Islet precursor cell (in vitro differentiated cells): Measurements from ENCODE around the gene ZPBP2.
"Not testable (repeated sequence)": the region's sequence is repeated elsewhere in the genome, so short reads cannot be mapped to it uniquely, and the experiment has no call there.

Experiments used
- DNase-seq: peaks from one replicate; pipeline ENCODE4 v3.0.0-alpha.2; 2018

The ZPBP2 gene, protein sequence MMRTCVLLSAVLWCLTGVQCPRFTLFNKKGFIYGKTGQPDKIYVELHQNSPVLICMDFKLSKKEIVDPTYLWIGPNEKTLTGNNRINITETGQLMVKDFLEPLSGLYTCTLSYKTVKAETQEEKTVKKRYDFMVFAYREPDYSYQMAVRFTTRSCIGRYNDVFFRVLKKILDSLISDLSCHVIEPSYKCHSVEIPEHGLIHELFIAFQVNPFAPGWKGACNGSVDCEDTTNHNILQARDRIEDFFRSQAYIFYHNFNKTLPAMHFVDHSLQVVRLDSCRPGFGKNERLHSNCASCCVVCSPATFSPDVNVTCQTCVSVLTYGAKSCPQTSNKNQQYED

GRCh38 chr17:39867880-39868553 lies at the start of gene ZPBP2:
TSS of gene ZPBP2 (plus strand) at chr17:39868202. CDS start at chr17:39868355, 153 bp downstream.
- no peak for DNase-seq

GRCh38 chr17:39818358-39819000 lies 49.5 kb upstream of the ZPBP2 start:
- no peak for DNase-seq

GRCh38 chr17:39820541-39820940 lies 47.5 kb upstream of the ZPBP2 start:
- no peak for DNase-seq

DNA sequence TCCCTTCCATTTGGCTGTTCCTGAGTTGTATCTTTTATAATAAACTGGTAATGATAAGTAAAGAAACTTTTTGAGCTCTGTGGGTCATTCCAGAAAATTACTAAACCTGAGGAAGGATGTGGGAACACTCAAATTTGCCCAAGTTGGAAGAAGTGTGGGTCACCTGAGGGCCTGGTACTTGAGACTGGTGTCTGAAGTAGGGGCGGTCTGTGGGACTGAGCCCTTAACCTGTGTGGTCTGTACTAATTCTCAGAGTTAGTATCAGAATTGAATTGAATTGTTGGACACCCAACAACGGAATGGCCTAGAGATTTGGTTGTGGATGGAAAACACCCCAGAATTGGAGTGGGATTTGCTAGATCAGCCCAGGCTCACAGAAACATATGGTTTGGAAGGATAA lies 47.0 kb upstream of the ZPBP2 start:
- no peak for DNase-seq

GRCh38 chr17:39822051-39822451 lies 46.0 kb upstream of the ZPBP2 start:
- DNase-seq = no peak

GRCh38 chr17:39823407-39824054 lies 44.5 kb upstream of the ZPBP2 start:
- no peak for DNase-seq

- DNase-seq = no peak
Observed at GRCh38 chr17:39826334-39826733, 41.7 kb upstream of the ZPBP2 start.

GRCh38 chr17:39828443-39828842 lies 39.6 kb upstream of the ZPBP2 start:
- no peak for DNase-seq

DNA sequence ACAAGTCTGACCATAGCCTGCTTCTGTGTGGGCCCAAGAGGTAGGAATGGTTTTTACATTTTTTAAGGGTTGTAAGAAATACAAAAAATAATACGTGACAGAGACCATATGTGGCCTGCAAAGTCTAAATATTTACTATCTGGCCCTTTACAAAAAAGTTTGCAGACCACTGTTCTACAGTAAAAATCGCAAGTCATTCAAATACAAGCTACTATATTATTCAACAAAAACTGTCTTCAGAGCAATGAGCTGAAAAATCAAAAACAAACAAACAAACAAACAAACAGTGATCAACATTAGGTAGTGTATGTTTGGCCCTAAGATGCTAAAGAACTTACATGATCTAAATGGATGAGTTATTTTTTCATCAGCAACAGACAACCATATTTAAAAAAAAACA lies 36.4 kb upstream of the ZPBP2 start:
- no peak for DNase-seq

GRCh38 chr17:39834017-39834416 lies 34.0 kb upstream of the ZPBP2 start:
- DNase-seq = no peak

- no peak for DNase-seq
Observed at GRCh38 chr17:39835038-39835786, 32.8 kb upstream of the ZPBP2 start.

DNA sequence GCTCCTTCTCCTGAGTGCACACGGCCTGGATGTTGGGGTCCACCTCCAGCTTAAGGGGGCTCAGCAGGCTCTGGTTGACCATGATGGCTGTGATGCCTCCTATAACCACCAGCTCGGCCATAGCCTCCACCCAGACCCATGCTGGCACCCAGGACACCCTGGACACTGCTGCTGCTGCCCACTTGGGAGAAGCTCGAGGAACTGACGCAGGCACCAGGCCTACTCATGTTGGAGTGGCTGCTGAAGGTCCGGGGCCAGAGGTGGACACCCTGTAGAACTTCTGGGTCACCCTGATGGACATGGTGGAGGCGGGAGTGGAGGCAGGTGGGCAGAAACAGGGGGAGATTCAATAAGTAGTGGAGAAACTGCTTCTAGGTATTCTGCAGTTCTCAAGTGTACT lies 31.9 kb upstream of the ZPBP2 start:
- no peak for DNase-seq

DNA sequence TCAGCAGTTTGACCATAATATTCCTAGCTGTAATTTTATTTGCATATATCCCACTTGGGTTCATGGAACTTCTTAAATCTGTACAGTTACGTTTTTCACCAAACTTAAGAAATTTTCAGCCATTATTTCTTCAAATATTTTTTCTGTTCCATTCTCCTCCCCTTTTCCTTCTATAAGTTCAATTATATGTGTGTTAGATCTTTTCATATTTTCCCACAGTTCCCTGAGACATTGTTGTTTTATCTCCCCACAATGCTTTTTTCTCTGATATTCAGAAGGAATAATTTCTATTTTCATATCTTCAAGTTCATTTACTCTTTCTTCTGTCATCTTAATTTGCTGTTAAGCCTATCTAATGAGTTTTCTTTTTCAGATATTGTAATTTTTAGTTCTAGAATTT lies 29.9 kb upstream of the ZPBP2 start:
- no peak for DNase-seq

GRCh38 chr17:39838784-39839183 lies 29.2 kb upstream of the ZPBP2 start:
- no peak for DNase-seq

DNA sequence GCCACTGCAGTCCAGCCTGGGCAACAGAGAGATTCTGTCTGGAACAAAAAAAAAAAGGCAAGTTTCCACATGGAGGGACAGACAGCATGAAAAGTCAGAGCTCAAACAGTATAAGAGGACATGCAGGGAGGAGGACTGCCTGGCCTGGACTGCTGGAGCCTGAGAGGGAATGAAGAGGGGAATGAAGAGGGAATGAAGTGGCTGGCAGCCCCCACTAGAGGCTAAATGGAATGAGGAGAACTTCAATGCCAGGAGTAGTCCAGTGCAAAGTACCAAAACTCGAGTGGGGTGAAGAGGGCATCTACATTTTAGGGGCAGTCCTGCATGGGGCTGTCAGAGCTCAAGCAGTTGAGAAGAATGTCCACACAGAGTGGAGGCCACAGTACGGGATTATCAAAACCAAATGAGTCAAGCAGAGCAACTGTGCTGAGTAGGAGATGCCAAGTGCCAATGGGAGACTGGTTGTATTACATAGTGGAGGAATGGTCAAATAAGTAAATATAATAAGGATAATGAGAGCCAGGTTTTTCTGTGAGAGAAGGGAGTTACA lies 26.8 kb upstream of the ZPBP2 start:
- no peak for DNase-seq

- no peak for DNase-seq
Observed at GRCh38 chr17:39845052-39845846, 22.8 kb upstream of the ZPBP2 start.

DNA sequence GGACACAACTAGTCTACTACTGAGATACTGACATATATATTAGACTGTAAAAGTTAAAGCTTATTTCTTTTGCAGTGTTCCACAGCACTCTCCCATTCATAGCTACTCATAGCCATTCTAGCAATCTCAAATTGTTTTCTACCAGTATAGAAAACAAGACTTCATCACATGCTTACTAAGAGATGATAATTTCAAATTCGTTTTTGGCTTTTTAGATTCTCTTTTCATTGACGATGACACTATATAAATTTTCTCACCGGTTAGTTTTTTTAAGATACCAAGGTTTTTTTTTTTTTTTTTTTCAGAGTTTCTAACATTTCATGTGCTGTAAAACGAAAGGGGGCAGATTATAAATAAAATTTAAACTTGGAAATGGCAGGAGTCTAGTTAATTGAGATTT lies 21.8 kb upstream of the ZPBP2 start:
- no peak for DNase-seq

DNA sequence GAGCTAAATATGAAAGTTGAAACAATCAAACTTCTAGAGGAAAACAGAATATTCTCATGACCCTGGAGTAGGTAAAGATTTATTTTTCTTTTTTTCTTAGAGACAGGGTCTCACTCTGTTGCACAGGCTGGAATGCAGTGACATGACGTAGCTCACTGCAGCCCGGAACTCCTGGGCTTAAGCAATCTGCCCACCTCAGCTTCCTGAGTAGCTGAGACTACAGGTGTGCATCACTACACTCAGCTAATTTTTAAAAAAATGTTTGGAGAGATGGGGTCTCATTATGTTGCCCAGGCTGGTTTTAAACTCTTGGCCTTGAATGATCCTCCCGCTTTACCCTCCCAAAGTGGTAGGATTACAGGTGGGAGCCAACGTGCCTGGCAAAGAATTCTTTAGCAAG lies 19.4 kb upstream of the ZPBP2 start:
- no peak for DNase-seq

GRCh38 chr17:39850186-39850585 lies 17.8 kb upstream of the ZPBP2 start:
- DNase-seq = not testable (repeated sequence)

DNA sequence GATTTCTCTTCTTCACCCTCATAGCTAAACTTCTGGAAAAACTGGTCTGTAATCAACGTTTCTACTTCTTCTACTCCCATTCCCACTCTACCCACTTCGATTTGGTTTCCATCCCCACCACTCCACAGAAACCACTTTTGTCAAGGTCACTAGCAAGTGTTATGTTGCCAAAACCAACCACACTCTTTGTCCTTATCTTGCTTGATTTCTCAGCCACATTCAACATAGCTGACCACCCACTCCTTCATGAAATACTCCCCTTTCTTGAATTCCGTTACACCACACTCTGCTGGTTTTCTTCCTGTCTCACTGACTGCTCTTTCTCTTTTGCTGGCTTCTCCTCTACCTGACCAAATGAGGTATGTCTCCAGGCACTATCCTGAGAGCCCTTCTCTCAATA lies 15.8 kb upstream of the ZPBP2 start:
- DNase-seq = no peak

DNA sequence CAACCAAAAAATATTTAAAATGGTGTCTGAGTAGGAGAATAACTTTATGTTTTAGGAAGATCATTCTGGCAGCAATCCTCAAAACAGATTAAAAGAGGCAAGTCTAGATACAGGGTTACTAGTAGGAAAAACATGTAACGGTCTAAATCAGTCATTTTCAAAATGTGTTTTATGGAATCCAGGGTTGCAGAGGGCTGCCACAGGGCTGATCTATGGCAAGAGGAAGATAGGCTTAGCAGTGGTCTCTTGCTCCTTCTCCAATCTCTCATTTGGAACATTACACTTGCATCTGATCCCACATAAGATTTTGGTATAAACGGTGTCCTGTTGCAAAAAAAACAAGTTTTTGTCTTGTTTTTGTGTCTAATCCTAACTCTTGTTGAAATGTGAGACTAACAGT lies 13.1 kb upstream of the ZPBP2 start:
- DNase-seq = no peak
